Activated CD8-positive, alpha-beta memory T cell treated with anti-CD3 and anti-CD28 coated beads, Interleukin-2, amount 50 U/mL, for 4 hours (primary cell): Measurements from ENCODE around the gene UBAC2.
A peak's percentile ranks its signal among the peaks of the same experiment; 100 is the strongest.

Source experiments
- DNase-seq: peaks from one replicate; pipeline ENCODE4 v3.0.0-alpha.2; 2020

The UBAC2 gene

DNA sequence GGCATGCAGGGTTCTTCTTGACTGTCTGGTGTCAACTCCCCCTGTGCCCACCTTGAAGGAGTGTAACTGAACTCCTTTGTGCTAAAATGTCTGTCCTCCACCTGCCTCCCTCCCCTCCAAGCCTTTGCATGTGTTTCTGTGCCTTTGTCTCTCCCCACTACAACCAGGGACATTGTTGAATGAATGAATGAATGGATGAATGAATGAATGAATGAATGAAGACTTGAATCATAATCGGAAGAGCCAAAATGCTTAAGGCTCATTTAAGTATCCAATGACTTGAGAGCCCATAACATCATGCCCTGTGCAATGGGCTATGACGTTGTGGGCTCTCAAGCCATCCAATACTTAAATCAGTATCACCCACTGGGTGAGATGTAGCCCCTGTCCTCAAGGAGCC lies 115.6 kb downstream of the UBAC2 start:
- DNase-seq = no peak

DNA sequence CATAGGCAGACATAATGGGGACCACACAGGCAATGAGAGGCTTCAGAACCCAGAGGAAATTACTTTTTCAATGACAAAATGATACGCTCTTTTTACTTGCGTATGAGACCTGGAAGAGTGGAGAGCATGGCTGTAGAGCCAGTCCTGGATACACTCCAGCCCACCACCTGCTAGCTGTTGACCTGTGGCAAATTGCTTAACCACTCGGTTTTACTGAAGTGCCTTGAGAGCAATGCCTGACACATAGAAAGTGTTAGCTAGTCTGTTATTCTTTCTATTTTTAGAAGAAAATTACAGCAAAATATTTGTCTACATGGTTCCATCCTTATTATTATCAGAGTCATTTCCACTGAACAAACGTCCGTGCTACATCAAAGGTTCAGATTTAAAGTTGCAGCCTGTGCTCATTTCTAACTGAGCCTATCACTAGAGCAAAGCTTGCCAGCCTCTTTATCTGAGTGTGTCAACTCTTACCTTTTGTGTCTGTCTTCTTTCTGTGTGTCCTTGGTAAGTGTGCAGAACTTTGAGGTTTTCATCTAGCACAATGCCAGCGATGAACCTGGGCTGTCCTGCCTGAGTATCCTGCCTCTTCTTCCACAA lies 116.1 kb downstream of the UBAC2 start:
- DNase-seq = no peak

DNA sequence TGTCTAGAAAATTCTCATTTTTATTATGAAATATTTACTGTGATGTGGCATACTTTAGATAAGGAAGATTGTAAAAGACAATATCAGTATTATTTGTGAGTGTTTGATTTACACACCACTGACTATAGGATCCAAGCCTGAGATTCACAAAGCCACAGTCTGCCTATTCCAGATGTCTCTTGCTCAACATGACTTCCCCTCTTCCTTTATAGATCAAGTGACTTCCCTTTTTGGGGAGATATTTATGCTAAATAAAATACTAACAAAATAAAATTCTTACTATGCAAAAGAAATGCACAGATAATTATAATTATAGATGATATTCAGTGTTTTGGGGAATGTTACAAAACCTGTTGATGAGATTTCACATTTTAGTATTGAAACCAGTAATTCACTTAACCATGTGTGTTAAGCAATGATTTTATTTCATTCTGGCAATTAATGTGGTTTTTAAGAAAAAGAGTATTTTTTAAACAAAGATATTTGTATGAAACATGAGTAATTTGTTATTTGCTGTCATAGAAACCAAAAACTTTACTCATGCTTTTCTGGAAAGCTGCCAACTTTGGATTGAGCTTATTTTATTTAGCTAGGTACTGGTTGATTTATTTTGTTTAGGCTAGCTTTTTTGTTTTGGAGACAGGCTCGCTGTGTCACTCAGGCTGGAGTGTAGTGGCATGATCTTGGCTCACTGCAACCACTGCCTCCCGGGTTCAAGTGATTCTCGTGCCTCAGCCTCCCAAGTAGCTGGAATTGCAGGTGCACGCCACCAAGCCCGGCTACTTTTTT lies 120.2 kb downstream of the UBAC2 start:
- DNase-seq = no peak

DNA sequence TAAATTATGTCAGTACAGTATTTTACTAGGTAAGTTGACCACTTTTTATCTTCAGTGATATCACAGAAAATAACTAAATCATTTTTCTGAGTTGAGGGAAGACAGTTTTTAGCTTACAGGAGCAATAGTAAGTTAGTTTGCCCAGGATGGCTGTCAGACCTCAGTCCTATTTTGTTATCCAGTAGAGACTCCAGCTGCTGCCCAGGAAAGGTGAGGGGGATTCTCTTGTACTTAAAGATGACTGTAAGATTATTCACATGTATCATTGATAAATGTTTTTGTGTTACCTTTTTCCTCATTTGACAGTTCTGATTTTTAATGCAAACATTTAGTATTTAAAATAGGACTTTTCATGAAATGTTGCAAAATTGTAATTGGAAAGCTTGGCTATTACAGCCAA lies 121.1 kb downstream of the UBAC2 start:
- no peak for DNase-seq

DNA sequence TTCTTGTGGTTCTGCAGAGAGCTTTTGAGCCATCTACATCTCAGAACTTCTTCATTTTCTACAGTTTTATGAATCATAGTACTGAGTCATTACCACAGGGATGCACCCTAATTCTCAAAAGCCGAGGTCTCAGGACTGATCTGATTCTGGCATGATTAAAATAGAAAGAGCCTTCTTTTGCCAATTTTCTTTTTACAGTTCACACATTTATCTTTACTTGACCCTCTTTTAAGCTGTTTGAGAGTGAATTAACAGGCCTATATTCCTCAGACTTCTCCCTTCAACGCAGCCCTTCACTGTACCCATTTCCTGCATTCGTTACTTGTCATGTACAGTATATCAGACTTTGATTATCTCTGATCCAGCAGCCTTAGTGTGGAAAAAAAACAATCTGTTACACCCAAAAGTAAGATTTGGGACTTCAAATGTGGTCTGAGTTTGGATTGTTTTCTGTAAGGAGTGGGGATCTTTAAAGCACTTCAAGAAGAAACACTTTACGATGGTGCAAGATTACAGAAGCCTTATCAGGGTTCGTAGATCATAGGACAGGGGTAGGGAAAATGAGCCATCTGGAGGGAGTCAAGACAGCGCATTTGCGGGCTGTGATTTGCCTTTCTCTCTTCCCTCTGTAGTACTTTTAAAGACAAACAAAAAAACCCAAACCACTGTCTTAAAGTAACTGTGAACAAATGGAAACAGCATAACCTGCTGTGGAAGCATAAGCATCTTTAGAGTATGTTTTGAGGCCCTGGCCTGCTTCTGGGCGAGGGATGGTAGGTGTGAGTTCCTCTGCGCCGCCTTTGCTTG lies 121.8 kb downstream of the UBAC2 start:
- no peak for DNase-seq

DNA sequence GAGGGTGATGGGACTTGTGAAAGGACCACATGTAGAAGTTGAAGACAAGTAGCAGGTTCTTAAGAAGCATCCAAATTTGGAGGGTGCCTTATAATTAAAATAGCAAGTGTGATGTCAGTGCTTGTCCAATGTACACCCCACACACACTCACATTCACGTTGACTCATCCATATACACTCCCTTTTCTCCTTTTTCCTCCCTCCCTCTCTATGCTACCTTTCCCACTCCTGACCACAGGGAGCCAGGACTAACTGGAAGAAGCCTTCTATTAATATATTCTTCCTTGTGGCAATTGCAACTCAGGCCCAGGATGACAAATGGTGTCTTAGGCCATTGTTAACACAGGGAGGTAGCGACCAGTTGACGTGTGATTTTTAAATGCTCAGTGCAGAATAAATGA lies 122.8 kb downstream of the UBAC2 start:
- no peak for DNase-seq

DNA sequence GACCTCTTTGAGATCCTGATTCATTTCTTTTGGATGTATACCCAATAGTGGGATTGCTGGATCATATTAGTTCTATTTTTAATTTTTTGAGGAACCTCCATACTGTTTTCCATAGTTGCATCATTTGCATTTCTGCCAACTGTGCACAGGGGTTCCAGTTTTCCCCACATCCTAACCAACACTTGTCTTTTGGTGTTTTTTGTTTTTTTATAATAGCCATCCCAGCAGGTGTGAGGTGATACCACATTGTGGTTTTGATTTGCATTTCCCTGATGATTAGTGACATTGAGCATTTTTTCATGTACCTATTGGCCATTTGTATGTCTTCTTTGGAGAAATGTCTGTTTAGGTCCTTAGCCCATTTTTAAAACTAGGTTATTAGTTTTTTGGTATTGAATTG lies 125.4 kb downstream of the UBAC2 start:
- no peak for DNase-seq

DNA sequence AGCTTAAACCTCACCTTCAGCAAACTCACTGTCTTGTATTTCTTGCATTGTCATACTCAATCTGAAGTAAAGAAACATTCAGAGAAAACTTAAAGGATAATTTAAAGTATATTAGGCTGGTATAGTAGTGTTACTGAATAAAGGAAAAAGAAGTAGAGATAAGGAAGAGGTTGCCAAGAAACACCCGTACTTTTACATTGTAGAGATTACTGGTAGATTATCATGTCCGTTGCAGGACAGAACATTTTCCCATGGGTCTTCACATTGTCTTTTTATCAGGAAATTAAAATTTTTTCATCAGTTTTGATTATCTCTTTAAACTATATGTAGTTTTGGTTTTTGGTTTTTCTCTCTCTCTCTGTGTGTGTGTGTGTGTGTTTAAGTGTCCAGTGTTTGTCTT lies 126.5 kb downstream of the UBAC2 start:
- DNase-seq = no peak

DNA sequence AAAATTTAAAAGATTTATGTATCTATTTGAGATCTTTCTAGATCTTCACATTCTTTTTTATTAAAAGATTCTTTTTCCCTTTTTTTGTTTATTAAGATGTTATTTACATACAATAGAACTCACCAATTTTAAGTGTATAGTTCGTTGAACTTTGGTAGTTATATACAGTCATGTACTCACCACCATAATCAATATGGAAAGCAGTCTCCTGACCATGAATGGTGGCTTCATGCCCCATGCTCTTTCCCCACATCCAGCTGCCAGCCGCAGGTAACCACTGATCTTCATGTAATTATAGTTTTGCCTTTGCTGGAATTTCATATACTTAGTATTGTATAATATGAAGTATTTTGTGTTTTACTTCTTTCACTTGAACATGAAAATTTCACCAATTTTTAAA lies 127.1 kb downstream of the UBAC2 start:
- DNase-seq = no peak

DNA sequence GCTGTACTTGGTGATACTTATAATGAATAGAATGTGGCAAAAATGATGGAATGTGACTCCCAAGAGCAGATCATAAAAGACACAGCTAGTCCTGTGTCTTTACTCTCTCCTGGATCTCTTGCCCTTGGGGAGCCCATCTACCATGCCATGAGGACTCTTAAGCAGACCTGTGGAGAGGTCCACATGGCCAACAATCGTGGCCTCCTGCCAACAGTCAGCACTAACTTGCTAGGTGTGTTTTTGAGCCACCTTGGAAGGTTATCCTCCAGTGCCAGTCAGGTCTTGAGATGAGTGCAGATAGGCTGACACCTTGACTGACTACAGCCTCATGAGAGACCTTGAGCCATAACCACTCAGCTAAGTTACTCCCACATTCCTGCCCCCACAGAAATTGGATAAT lies 128.8 kb downstream of the UBAC2 start:
- DNase-seq = no peak

DNA sequence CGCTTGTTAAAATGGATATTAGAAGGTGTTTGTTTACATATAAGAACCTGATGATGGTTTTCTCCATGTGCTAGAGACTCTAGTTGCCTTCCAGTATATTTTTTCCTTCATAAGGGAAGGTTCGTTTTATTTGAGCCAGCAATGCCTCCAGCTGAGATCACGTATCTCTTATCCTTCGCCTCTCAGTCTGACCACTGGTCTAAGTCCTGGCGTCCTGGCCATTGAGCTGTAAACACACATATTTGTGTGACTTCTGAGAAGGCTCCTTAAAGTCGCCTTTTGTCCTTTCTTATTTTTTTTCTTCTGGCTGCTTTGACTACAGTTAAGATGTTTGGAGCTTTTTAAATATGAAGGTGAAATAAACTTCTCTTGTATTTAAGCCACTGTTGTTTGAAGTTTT lies 130.3 kb downstream of the UBAC2 start:
- DNase-seq = no peak

DNA sequence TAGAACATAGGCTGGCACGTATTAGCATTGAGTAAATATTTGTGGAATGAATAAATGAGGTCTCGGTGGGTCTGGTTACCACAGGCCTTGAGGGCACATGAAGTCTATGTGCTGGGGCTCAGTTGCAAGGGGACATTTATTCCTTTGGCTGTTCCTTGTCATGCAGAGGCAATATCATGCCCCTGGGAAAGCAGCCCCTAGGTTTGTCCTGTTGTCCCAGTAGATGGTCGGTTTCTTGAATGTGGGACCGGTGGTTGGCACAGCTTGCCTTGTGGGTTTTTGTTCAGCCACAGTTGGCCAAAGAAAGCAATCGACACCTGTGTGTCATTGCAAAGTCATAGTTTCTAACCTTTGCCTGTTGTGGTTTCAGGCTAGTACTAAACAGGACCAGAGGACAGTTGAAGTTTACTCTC lies 131.2 kb downstream of the UBAC2 start:
- no peak for DNase-seq

DNA sequence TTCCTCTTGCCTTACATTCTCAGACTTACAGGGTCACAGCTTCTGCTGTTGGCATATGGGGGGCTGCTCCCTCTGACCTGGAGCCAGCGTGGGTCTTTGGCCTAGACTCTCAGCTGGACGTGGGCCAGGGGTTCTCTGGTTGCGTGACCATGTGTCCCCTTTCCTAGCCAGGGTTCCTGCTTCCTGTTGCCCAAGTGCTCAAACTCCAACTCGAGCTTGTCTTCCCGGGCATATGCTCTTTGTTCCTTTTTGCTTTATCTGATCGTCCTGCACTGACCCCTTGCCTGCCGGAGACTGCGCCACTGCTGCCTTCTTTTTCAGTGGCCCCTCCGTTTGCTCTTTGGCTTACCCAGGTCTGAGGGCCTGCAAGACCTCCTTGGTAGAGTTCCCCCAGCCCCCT lies 131.8 kb downstream of the UBAC2 start:
- no peak for DNase-seq

DNA sequence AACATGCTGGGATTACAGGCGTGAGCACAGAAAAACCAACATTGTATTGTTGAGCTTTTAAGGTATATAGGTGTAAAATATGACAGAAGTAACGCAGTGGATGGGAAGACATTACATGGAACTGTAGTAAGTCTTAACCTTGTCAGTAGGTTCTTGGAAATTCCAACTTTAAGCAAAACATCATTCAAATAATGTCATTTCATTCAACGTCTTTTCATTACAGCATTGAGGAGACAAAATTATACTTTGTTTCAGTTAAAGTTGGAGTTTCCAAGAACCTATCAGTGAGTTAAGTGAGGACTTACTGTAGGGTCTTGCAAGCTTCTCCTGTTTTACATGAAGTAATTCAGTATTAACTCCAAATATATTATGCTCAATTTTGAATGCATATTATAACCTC lies 133.6 kb downstream of the UBAC2 start:
- DNase-seq = no peak

DNA sequence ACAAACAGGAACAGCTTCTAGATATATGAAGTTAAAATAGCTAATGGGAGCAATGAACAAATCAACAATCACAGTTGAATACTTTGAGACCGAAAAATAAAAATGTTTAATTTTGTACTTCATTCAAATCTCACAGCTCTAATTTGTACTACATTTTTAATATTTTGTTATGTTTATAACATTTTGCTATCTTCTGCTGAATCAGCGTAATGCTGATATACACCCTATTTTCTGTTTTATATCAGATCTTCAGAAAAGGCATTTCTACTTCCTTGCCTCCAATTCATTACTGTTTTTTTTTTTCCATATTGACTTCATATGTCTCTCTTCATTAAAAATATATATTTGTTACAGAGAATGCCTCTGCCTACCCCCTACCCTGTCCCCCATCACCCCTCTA lies 134.4 kb downstream of the UBAC2 start:
- DNase-seq = no peak

DNA sequence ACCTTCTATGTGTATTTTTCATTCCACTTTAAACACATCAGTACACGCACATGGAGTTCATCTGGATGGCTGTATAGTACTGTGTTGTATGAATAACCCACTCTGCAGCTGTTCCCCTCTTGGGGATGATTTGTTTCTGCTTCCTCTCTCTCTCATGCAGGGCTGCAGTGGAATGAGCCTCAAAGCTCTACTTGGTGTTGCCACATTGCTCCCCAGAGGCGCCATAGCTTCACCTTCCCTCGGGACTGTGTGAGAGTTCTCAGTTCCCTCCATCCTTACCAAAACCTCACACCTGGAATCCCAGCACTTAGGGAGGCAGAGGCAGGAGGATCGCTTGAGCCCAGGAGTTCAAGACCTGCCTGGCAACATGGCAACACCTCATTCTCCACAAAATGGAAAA lies 134.9 kb downstream of the UBAC2 start:
- no peak for DNase-seq

DNA sequence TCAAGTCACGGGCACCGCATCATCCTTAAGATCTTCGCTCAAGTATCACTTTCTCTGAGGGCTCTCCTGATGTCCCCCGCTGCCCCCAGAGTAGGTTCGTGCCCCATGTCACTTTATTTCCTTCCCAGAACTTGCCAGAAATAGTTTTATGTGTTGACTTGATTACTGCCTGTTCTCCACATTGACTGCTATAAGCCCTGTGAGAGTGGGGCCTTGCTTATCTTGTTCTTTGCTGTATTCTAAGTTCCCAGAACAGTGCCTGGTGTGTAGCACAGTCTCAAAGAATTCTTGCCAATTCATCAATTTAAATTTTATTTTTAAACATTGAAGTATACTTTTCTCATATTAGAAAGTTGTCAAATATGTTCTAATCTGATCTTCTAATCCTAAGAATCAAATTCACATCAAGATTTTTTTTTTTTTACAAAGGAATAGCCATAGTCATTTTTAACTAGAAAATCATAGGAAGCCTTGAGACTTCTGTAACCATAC lies 138.6 kb downstream of the UBAC2 start:
- DNase-seq = no peak

DNA sequence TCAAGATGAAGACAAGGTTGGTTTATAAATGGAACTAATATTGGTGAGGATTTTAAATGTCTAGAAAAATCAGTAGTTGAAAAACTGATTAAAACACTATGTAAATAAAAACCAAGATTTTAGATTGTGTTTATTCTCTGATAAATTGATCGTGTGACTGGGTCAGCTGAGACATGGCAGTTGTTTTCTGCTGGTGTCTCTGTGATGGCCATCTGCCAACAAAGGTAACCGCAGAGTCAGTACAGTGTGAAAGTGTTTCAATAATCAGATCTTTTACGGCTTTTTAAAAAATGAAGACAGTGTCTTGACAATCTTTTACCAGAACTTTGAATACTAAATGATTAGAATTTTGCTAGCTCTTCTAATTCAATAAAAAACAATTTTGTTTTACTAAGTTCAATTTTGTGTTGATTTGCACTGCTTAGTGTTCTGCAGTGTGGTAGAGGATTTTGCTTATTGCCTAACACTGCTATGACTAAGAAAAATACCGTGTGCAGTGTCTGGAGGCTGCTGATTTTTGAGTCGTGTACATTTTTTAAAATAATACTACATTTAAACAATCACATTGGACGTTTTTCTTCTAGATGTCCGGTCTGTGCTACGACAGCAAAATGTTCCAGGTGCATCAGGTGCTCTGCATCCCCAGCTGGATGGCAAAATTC lies 139.2 kb downstream of the UBAC2 start:
- peak; percentile 54 for DNase-seq

DNA sequence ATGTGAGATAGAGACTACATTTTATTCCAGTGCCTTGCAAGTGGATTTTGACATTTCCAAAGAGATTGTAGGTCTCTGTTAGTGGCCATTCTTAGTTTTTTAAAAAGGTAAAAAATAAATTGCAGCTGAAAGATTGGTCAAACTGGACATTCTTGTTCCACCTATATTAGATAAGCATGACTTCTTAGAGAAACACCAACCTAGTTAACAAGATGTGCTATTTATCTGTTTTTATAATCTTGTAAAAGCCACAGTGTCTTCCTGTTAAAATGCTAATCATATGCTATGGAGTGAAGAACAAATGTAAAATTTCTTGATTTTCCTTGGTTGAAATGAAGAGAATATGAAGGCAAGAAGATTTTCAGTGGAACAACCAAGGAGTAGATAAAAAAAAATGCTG lies 140.0 kb downstream of the UBAC2 start:
- no peak for DNase-seq

DNA sequence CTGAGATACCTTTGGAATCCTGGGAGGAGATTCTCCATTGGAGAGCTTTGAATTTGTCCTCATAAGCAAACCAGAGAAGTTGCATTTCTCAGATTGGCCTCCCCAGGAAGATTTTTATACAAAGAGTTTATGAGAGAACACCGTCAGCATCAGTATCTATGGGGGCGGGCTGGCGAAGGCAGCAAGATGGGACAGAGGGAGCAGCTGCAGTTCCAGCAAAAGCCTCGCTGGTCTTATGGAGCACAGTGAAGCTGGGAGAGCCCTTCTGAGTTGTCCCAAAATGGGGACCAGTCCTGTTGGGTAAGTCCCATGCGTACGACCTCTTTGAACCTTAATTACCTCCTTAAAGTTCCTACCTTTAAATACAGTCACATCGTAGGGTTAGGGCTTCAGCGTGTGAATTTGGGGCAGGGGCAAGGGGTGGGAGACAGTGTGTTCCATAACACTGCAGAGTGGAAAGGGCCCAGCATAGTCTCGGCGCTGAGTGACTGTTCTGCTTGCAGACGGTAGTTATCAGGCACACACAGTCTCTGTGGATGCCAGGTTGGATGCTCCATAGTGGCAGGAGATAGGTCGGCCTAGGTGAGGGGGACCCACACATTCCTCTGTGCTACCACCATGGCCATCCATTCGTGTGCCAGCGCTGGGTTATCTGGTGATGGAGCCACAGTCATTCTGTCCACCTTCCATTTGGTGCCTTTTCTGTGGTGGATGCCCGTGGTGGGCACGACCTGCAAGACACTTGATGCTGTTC lies 141.5 kb downstream of the UBAC2 start:
- no peak for DNase-seq

DNA sequence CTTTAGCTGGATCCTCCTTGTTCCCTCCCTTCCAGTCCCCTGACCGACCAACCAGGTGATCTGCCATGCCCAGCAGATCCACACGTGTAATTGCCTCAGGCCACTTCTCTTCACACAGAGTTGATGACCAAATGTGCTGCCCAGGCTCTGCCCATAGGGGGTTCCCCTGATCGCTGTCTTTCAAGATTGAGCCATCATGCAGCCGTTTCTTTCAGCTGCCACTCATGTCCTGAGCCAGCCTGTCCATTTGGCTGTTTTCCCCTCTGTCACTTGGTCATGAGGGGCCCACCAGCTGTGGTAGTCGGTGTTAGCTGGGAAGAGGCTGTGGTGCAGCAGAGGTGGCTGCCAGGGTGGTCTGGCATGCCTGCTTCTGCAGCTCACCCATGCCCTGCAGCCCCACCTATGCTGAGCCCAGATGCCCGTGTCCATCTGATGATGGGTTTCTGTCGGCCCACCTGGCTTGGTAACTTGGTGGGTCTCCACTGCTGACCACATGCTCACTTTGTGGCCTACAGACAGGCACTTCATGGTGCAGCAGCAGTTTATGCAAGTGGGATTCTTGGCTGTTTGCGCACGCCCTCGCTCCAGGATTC lies 142.2 kb downstream of the UBAC2 start:
- no peak for DNase-seq

DNA sequence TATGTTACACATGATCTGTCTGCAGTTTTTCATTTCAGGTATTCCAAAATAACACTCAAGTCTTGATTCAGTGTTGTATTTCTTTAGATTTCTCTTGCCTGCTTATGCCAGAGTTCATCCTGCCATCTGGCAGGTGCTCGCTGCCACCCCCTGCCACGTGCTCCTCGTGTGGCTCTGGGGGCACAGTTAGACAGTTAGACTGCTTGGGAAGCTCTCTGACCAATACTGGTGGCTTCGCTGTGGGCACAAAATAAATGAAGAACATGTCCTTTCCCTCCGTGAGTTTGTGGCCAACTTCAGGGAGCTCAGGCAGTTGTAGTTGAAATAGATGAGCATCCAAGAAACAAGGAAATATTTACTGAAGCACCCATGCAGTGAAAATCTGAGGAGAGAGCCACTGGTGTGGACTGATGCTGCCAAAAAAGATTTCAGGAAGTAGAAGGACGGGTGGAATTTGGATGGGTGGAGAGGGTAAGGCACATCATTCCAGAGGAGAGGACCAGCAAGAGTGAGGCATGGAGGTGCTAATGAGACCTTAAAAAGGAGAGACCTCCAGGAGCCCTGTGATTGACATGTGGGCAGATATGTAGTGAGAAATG lies 144.1 kb downstream of the UBAC2 start:
- DNase-seq = no peak
